HG03066 (cell line): ENCODE data around the gene CEP170B.

Experiments used
- ATAC-seq: cut with Tn5 transposase; IDR thresholded peaks from one replicate; pipeline ENCODE4 v1.9.1; 2021; ENCODE audit warnings: low read depth; ENCODE audit not compliant: unreplicated experiment

Gene CEP170B

DNA sequence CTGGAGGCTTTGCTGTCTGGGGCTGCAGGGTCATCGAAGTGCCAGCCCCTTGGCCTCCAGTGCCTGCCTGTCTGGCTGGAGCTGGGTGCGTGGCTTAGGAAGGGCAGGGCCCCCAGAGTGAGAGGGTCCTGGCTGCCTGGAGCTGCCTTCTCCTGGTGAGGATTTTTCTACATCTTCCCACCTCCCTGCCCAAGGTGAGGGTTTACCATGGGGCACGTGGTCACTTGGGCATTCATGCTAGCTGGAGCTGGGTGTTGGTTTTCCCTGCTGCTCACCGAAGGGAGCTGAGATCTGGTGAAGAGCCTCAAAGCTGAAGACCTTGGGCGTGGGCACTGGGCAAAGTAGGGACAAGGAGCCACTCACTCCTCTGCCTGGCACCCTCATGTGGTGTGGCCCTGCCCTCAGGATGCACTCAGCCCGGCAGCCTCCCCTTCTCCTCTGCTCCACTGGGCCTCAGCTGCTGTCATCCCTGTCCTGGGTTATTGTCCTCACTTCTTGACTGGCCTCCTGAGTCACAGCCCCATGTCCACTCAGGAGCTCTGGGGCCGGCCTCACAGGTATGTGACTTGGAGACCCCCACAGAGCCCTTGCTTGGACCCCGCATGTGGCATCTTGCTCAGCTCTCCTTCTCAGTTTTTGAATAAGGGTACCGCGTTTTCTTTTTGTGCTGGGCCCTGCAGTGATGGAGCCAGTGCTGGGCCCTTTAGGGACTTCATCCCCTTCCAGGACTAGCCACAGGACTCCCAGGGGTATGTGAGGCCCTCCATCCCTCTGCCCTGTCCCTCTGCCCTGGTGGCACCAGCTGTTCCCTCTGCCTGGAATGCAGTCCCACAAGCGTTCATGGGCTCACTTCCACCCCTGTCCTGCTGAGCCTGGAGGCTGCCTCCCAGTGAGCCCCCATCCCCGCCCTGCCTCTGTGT is 1.6 kb downstream of the CEP170B start:
- ATAC-seq = no peak

DNA sequence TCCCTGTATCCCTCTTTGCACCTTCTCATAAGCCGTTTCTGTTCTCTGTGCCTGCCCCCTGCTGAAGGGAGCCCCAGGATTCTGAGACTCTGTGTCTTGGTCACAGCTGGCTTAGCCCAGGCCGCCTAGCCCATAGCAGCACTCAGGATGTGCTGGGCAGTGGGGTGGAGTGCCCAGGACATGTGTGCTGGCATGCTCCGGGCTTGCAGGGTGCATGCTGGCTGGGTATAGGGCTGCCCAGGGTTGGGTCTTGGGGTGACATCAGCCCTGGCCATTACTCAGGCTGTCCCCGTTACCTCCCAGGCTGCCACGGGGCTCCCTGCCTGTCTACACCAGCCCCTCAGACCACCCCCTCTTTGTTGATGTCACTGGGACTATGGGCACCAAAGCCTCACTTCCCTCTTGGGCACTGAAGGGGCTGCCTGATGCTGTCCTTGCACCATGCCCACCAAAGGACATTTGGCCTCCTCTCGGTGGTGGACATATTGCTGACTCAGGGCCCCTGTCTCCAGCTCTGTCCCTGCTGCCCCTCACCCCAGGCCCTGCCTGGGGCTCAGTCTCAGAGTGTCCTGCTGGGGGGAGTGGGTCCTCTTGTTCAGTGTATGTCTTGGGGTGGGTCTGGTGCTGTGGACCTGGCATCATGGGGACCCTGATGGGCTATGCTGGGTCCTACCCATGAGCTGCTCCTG is 2.4 kb downstream of the CEP170B start:
- ATAC-seq = no peak

DNA sequence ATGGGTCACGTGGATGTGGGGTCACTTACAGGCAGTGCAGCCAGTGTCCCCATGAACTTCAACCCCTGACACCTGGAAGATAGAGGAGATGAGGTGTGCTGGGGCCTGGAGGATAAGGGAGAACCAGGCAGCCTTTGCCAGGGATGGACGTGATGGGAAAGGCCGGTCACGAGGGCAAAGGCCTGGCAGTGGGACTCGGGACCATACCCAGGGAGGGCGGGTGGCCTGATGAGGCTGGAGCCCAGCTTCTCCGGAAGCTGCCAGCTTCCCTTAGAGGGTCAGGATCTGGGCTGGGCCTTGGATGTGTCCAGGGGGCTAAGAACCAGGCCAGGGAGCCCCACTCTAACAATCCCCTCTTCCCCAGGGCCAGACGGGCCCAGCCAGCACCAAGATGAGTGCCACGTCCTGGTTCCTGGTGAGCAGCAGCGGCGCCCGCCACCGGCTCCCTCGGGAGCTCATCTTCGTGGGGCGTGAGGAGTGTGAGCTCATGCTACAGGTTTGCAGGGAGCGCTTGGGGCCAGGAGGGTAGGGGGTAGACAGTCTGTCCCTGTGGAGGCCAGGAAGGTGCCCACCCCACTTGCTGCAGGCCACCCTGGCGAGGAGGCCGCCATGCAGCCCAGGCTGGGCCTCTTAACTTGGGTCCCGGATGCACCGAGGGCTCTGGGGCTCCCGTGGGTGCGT is 3.1 kb downstream of the CEP170B start:
- no peak for ATAC-seq

DNA sequence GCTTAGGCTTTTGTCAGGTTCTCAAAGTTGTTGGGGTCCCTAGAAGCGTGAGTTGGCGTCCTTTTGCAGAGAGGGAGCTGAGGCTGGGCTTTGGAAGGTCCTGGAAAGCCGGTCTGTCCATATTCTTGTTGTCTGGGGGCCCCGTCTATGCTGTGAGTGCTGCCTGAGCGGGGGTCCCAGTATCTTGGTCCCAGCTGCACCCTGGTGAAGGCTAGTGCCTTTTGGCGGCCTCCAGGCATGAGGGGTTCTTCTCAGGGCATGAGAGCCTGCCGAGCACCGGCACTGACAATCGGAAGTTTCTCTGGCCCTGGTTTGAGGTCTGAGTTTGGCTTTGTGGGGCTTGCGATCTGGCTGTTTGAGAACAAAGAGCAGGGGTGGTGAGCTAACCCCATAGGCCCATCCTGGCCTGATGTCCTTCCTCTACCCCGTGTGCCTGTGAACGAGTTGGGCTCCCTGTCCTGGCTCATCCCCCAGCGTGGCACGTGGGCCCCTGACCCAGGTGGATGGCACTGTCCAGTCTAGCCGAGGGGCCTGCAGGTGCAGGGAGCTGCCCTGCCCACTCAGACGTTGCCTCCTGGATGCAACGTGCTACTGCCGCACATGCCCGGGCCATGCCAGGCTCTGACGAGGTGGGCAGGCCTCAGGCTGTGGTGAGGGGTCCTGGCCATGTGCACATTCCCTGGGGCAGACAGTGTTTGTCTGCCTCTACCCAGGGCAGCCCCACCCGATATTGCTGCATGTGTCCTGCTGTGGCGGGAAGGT is 3.9 kb downstream of the CEP170B start:
- ATAC-seq = no peak

DNA sequence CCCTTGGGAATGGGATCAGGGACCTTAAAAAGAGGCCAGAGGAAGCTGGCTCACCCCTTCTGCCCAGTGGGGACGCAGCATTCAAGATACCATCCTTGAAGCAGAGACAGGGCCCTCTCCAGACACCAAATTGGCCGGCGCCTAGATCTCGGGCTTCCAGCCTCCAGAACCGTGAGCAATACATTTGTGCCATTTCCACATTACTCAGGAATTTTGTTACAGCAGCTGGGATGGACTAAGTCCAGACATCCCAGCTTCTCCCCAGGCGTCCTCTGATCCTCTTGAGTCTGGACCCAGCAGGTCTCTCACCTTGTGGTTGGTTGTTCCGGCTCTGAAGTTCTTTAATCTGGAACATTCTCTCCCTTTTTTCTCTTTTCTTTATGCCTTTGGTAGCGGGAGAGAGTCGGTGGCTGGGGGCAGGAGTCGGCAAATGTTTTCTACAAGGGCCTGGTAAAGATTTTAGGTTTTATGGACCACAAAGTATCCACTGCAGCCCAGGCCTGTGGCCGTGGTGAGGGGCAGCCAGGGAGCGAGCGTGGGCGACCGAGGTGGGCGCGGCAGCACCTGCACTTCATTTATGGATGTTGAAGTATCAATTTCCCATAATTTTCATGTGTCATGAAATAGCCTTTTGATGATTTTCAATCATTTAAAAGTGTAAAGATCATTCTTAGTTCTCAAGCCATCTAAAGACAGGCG is 4.8 kb downstream of the CEP170B start:
- no peak for ATAC-seq

DNA sequence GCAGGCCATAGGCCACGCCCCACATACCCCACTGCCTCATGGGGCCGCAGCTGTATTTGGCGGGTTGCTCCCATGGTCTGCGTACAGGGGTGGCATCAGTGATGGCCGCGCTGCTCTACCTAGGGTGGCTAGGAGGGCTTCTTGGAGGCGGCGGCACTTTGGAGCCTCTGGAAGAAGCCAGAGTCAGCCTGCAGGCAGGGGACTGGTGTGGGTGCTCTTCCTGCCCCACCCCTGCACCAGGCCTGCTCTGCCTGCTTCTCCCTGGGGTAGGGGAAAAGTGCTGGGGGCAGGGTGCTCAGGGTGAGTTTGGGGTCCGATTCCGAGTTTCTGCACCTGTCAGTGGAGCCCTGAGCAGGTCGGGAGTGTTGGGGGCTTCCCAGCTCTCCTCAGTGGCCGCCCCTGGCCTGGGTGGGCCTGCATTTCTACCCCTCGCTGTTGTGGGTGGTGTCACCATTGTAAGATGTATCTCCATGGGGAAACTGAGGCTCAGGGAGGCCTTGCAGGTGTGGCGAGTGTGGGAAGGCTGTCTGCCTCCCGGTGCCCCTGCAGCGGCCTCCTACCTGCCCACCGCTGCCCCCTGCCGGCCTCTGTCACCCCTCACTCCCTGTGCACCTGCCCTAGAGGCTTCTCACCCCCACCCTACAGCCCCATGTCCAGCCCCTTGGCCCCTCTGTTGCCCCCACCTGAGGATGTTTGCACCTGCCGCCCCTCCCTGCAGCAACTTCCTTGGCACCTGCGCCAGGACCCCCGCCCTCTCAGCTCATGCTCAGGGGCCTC is 5.5 kb downstream of the CEP170B start:
- no peak for ATAC-seq

DNA sequence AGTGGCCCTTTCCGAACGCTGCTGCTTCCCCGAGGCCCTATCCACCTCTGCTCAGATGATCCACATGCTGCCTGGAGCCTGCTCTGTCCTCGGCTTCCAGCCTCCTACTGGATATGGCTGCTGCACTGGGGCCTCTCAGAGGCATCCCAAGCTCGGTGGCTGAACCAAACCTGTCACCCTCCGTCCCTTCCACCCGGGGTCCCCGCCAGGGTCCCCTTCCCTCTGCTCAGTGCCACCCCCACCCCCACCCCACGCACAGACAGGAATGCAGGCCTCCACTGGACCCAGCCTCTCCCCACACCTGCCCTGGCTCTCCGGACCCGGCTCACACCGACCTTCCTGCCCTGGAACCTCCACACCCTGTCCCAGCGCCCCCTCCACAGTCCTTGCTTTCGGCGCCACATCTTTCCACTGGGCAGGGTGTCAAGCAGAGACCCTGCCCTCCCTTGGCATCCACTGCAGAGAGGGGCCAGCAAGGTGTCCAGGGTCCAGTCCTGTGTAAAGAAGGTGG is 6.1 kb downstream of the CEP170B start:
- no peak for ATAC-seq

DNA sequence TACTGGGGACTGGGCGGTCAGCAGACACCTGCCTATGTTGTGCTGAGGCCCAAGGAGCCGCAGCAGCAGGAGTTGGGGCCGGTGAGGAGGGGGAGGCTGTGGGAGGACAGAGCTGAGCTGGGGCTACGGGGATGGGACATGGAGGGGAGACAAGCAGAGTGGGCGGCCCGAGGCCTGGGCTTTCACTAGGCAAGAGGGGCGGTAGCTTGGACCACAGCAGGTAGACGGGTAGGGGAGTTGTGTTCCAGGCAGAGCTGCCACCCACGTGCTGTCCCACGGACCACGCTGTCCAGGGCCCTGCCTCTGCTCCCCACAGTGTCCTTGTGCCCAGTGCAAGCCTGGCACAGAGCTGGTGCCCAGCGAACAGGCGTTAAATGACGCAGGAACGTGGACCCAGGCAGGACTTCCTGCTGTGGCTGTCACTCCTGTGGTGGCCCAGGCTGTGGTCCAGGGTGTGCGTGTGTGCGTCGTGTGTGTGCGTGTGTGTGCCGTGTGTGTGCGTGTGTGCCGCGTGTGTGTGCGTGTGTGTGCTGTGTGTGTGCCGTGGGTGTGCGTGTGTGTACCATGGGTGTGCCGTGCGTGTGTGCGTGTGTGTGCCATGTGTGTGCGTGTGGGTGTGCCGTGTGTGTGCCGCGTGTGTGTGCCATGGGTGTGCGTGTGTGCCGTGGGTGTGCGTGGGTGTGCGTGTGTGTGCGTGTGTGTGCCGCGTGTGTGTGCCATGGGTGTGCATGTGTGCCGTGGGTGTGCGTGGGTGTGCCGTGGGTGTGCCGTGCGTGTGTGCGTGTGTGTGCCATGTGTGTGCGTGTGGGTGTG is 6.8 kb downstream of the CEP170B start:
- ATAC-seq = no peak

DNA sequence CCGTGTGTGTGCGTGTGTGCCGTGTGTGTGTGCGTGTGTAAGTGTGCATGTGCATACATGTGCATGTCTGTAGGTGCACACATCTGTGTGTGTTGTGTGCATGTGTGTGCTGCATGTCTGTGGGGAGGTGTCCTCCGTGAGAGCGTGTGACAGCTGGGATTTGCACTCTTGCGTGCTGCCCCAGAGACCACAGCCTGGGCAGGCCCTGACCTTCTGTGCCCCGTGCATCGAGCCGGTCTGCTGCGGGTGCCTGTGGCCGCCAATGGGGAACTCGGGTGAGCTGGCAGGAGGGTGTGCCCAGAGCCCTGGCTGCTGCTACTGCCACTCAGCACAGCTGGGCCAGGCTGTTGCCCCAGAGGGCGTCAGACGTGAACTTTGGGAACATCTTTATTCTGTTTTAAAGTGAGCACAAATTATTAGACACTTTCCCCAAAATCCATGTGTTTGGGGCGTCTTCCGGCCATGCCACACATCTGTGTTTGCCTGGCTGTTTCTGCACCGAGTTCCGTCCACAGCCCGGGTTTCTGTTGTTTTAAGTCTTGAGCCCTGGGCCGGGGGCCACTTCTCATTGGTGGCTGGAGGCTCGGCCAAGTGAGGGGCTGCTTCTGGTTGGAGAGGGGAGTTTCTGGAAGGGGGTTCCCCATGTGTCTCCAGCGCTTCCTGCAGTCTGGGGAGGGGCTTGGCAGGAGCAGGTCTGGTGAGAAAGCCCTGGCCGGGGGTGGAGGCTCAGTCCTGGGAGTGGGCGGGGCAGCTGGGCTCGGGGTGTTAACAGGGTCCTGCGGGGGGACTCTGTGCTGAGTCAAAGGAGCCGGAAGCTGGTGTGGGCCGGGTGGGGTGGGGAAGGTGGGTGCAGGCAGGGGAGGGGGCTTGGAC is 7.6 kb downstream of the CEP170B start:
- no peak for ATAC-seq

DNA sequence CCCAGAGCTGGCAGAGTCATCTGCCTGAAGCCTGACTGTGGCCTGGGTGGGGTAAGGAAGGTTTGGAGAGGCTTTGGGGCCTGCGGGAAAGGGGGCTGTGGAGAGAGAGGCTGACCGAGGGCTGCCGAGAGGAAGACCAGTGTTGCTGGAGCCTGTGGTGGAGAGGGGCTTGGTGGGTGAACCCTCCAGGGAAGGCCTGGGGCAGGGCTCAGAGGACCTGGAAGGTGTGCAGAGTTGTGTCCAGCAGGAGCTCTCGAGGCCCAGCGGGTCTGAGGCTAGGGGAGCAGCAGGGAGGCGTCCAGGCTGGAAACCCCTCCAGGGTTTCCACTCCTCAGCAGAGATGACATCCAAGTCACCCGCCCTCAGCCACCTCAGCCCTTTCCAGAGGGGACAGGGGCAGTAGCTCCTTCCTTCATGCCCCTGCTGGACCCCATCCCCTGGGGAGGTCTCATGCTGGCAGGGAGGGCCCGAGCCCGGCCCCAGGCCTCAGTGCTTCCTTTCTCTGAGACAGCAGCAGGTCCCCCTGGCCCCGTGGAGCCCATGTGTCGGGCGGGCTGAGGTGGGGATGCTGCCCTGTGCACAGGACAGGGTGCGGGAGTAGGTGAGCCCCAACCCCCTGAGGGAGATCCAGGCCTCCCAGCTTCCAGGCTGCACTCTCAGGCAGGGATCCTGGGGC is 8.4 kb downstream of the CEP170B start:
- ATAC-seq = no peak

DNA sequence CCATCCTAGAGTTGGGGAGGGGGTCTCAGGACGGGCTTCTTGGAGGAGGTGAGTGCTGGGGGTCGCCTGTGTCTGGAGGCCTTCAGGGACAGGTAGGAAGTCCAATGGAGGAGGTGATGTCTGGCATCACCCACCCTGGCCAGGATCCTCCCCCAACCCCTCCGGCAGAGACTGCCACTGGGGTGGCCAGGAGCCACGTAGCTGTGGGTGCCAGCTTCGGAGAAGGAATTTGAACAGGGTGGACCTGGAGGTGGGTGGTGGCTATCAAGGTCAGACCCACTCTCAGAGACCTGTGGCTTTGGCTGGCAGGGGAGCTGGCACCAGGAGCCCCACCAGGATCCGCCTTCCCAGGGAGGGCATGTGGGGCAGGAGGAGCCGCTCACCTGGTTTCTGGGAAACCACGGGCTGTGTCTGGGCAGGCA is 9.1 kb downstream of the CEP170B start:
- ATAC-seq = no peak

DNA sequence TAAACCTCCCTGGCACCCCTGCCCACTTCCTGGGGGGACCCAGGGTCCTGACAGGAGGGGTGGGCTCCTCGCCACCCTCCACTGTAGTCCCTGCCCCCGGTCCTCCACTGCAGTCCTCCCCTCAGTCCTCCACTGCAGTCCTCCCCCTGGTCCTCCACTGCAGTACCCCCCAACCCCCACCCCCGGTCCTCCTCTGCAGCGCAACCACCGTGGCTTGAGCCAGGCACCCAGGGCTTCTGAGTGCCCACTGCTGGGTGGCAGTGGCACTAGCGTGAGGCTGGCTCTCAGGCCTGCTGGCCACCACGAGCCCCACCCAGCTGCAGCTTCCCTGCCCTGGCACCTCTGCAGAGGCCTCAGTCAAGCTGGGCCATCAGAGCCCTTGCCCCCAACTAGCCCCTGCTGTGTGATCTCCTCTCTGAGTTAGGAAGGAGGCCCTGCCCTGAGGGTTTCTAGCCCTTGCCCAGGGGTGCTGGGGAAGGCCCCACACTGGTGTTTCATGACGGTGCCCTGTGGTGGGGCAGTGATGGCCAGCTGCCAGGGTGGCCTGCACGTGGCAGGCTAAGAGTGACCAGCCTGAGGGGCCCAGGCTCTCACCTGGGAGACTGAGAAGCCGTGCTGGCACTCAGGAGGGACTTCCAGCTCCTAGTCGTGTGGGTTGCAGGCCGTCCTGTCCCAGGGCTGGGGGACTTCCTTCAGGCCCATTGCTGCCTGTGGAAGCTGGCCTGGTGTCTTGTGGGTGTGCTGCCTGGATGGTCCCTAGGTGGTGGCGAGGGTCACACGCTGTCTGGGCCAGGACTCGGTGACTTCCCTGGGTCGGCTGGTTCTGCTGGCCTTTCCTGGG is 9.7 kb downstream of the CEP170B start:
- no peak for ATAC-seq

DNA sequence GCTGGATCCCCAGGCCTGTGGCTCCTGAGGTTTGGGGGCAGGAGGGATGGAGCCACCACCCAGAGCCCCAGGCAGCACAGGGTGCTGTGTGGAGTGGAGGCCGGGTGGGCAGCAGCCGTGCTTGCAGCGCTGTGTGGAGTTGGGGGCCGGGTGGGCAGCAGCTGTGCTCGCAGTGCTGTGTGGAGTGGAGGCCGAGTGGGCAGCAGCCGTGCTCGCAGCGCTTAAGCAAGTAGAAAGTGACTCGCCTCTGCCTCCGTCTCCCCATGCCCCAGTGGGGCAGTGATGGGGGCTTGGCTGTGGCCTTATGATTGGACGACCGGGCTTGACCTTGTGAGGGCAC is 10.3 kb downstream of the CEP170B start:
- no peak for ATAC-seq

DNA sequence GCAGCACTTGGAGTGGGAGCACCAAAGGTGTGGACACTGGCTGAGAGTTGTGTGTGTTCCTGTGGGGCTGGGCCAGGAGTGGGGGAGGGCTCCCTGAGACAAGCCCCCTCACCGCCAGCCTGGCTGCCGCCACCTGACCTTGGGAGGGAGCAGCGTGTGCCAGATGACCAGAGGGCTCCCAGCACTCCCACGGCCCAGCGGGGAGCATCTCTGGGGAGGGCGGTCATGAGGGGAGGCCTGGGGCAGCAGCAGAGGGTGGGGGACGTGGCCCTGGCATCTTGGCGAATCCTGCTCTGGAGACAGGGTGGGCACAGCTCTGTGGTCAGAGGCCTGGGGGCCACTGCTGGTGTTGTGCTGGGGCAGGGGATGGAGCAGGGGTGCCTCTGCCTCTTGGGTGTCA is 10.7 kb downstream of the CEP170B start:
- no peak for ATAC-seq

DNA sequence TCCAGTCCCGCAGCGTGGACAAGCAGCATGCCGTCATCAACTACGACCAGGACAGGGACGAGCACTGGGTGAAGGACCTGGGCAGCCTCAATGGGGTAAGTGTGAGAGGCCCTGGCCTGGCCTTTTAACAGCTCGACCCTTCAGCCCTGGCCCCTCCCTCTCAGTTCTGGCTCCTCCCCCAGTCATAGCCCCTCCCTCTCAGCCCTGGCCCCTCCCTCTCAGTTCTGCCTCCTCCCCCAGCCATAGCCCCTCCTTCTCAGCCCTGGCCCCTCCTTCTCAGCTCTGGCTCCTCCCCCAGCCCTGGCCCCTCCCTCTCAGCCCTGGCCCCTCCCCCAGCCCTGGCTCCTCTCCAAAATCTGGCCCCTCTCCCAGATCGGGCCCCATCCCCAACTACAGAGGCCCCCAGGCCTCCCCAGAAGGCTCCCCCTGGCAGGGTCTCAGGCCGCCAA is 11.2 kb downstream of the CEP170B start:
- ATAC-seq = no peak
